A549 (cell line): ENCODE results near the gene UTS2R.

ENCODE experiments used
- BHLHE40 ChIP-seq: IDR thresholded peaks from 2 replicates; pipeline ENCODE4 v1.6.1; 2012; ENCODE audit warnings: low read depth, low read length, inconsistent platforms
- EHF ChIP-seq: fragments of 250-450 bp; sonication (Bioruptor Pico); IDR thresholded peaks from 2 replicates; pipeline ENCODE4 v1.5.0; 2020; ENCODE audit warnings: mild to moderate bottlenecking
- HOXB13 ChIP-seq: fragments of 250-450 bp; sonication (Bioruptor Pico); IDR thresholded peaks from 2 replicates; pipeline ENCODE4 v1.5.0; 2020; ENCODE audit warnings: low read depth, mild to moderate bottlenecking, moderate library complexity
- KDM1A ChIP-seq: fragments of 200-600 bp; sonication (generic); IDR thresholded peaks from 2 replicates; pipeline ENCODE4 v1.6.1; 2016; ENCODE audit warnings: low read depth, mild to moderate bottlenecking
- MYC ChIP-seq: IDR thresholded peaks from 2 replicates; pipeline ENCODE4 v1.6.1; 2012; ENCODE audit warnings: mild to moderate bottlenecking, inconsistent platforms, low read length, improper control_type of control experiment, borderline replicate concordance
- POLR2A ChIP-seq: IDR thresholded peaks from 2 replicates; pipeline ENCODE4 v1.6.1; 2012; ENCODE audit warnings: mild to moderate bottlenecking, low read length
- RCOR1 ChIP-seq: fragments of 150-350 bp; IDR thresholded peaks from 2 replicates; pipeline ENCODE4 v1.6.1; 2014; ENCODE audit warnings: antibody characterized with exemption, low read length, low read depth
- SMC3 ChIP-seq: fragments of >200 bp; sonication (Bioruptor Twin); formaldehyde crosslinking; IDR thresholded peaks from 3 replicates; pipeline ENCODE4 v1.6.1; 2018; ENCODE audit warnings: inconsistent platforms
- TF ChIP-seq, protein P1 (sequence below): fragments of 150-350 bp; IDR thresholded peaks from 2 replicates; pipeline ENCODE4 v1.6.1; 2014; ENCODE audit warnings: low read depth, mild to moderate bottlenecking, low read length
- TF ChIP-seq, protein P2 (sequence below): fragments of >200 bp; sonication (Bioruptor Twin); formaldehyde crosslinking; IDR thresholded peaks from 3 replicates; pipeline ENCODE4 v1.5.1; 2016
- TF ChIP-seq, protein P3 (sequence below): IDR thresholded peaks from 2 replicates; pipeline ENCODE4 v1.6.1; 2012

DNA sequence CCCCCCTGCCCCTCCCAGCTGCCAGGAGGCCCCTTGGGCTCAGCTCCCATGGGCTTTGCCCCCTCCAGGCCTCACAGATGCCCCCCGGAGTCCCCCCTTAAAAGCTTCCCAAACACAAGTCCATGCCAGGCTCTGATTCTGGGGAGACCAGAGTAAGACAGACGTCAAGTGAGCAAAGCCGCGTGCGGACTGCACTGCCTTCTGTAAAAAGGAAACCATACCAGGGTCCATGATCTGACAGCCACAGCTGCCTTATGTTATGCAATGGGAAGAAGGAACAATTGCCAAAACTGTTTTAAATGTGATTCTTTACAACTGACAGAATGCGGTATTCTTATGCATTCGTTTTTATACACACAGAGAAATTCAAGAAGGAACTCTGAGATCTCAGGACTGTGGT, 28.6 kb downstream of the UTS2R start:
- no peak for TF ChIP-seq KDM1A
- TF ChIP-seq, protein P1, sequence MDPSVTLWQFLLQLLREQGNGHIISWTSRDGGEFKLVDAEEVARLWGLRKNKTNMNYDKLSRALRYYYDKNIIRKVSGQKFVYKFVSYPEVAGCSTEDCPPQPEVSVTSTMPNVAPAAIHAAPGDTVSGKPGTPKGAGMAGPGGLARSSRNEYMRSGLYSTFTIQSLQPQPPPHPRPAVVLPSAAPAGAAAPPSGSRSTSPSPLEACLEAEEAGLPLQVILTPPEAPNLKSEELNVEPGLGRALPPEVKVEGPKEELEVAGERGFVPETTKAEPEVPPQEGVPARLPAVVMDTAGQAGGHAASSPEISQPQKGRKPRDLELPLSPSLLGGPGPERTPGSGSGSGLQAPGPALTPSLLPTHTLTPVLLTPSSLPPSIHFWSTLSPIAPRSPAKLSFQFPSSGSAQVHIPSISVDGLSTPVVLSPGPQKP = no peak
- TF ChIP-seq, protein P2, sequence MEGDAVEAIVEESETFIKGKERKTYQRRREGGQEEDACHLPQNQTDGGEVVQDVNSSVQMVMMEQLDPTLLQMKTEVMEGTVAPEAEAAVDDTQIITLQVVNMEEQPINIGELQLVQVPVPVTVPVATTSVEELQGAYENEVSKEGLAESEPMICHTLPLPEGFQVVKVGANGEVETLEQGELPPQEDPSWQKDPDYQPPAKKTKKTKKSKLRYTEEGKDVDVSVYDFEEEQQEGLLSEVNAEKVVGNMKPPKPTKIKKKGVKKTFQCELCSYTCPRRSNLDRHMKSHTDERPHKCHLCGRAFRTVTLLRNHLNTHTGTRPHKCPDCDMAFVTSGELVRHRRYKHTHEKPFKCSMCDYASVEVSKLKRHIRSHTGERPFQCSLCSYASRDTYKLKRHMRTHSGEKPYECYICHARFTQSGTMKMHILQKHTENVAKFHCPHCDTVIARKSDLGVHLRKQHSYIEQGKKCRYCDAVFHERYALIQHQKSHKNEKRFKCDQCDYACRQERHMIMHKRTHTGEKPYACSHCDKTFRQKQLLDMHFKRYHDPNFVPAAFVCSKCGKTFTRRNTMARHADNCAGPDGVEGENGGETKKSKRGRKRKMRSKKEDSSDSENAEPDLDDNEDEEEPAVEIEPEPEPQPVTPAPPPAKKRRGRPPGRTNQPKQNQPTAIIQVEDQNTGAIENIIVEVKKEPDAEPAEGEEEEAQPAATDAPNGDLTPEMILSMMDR = no peak
- no peak for TF ChIP-seq SMC3
- no peak for TF ChIP-seq POLR2A
- TF ChIP-seq, protein P3, sequence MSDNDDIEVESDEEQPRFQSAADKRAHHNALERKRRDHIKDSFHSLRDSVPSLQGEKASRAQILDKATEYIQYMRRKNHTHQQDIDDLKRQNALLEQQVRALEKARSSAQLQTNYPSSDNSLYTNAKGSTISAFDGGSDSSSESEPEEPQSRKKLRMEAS = no peak
- no peak for TF ChIP-seq BHLHE40
- no peak for TF ChIP-seq HOXB13 (CRISPR knock-in tag)
- no peak for TF ChIP-seq EHF (CRISPR knock-in tag)
- no peak for TF ChIP-seq RCOR1
- no peak for TF ChIP-seq MYC
